Natural killer cell treated with Interleukin-12 subunit alpha and Interleukin-12 subunit beta and Interleukin-15 and Interleukin-18, amount 100 ng/mL, for 72 hours (primary cell): Measurements from ENCODE around the gene ZYG11A. TPM values are rescaled to one million over a fixed set of nuclear protein-coding genes. Genes with fewer than 3 reads are reported as not detected.

Source experiments
- ATAC-seq, 2 donors: fragments of 150-1000 bp; cut with Tn5 transposase in 1 of 2; sonication (Bioruptor Pico), chemical (Tn5 transposase) in 1 of 2; 2 replicates each; pipeline ENCODE4 v1.10.0; 2021
- DNase-seq: peaks from one replicate; pipeline ENCODE4 v3.0.0; 2022; ENCODE audit warnings: low spot score
- H3K27ac Mint-ChIP-seq, 2 donors: 1 replicate in 1 of 2; 2 replicates in 1 of 2; pipeline ENCODE4 v1.8.0; 2022; ENCODE audit warnings: mixed read lengths in 2 of 2, mild to moderate bottlenecking in 1 of 2, moderate library complexity in 1 of 2
- H3K27me3 Mint-ChIP-seq, 2 donors: 1 replicate in 1 of 2; 2 replicates in 1 of 2; pipeline ENCODE4 v1.8.0; 2022; ENCODE audit warnings: mixed read lengths in 2 of 2
- H3K36me3 Mint-ChIP-seq: one replicate; pipeline ENCODE4 v1.8.0; 2022; ENCODE audit warnings: mixed read lengths
- H3K4me1 Mint-ChIP-seq, 2 donors: 1 replicate in 1 of 2; 2 replicates in 1 of 2; pipeline ENCODE4 v1.8.0; 2022; ENCODE audit warnings: low read depth in 2 of 2, mixed read lengths in 2 of 2, mild to moderate bottlenecking in 1 of 2
- H3K4me3 Mint-ChIP-seq: one replicate; pipeline ENCODE4 v1.8.0; 2022; ENCODE audit warnings: mixed read lengths
- H3K9me3 Mint-ChIP-seq: 2 replicates; pipeline ENCODE4 v1.8.0; 2022; ENCODE audit warnings: mixed read lengths
- total RNA-seq, 2 donors: library from RNA; stranded (reverse); gene quantifications; one replicate each; pipeline ENCODE4 v1.2.3, GENCODE V29; 2022

Gene ZYG11A
- total RNA-seq, 2 donors from 2014 or later: 0.07 to 1.0 TPM

DNA sequence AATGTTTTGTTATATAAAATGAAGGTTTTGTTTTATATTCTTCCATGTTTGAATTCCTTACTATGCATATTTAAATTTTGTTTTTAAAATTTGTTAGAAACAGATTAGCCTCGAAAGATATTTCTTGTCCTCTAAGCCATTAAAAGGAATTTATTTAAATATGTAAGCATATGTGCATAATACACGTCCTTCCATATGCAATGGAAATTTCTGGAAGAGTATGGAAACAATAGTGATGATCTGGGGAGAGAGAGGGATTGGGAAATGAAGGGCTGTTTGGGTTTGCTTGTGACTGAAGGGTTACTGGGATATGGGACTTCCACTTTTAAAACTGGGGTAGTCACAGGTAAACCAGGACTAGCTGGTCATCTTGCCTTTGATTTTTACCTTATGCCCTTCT lies 57.8 kb downstream of the ZYG11A start:
- Mint-ChIP-seq H3K9me3 (no peaks in the 10 kb centered on the region), H3K36me3 (no peaks in the 10 kb centered on the region), H3K27ac (no peak overlapping the region), H3K4me3 (no peak overlapping the region), H3K4me1 (no peaks in the 10 kb centered on the region), H3K27me3 (no peaks in the 10 kb centered on the region)
- DNase-seq (no peak), ATAC-seq (no peak)

DNA sequence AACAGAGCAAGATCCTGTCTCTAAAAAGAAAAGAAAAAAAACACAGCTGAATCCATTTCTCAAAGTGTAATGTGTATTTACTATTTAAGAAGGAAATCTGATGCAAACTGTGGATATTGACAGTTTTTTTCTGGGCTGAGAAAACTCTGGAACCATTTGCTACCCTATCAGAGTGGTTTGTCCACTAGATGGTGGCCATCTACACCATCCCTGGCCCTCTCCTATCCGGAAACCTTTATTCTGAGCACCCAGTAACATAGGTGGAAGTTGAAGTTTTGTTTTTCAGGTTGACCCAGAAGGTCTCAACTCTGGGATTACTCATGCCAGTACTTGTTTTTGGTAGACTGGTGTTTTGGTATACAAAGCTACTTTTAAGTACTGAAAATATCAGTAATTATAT lies 58.8 kb downstream of the ZYG11A start:
- no peak for DNase-seq
- Mint-ChIP-seq H3K27me3 (no peaks in the 10 kb centered on the region), H3K36me3 (no peaks in the 10 kb centered on the region), H3K9me3 (no peaks in the 10 kb centered on the region), H3K4me3 (no peak overlapping the region), H3K27ac (no peak overlapping the region), H3K4me1 (peaks cover 0 to 2% of the 10 kb centered on the region in 2 donors)
- no peak for ATAC-seq

DNA sequence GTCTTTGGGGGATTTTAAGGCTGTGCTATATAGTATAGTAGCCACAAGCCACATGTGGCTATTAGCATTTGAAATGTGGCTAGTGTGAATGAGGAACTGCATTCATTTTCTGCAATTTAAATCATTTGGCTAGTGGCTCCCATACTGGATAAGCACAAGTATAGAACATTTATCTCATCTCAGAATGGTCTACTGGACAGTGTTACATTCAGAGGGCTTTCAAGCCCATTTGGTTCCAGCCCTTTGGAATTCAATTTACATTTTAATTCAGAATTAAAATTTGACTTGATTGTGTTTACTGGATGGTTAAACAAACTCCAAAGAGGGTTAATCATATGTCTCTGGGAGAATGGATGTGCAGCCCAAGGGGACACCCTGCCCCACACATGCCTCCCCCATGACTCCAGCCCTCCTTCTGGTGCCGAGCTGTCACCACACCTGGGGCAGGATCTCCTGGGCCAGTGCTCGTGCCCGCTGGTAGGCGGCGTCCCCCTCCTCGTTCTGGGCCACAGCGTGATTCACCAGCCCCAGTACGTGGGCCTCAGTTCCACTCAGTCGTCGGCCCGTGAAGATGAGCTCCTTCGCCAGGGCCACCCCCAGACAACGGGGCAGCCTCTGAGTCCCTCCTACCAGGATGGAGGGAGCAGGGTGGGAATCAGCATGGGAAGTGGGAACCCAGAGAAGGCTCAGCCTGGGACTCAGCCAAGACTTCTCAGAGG lies 61.8 kb downstream of the ZYG11A start:
- Mint-ChIP-seq H3K4me1 (peaks cover 0 to 2% of the 10 kb centered on the region in 2 donors), H3K36me3 (no peaks in the 10 kb centered on the region), H3K9me3 (no peaks in the 10 kb centered on the region), H3K27me3 (no peaks in the 10 kb centered on the region), H3K4me3 (no peak overlapping the region), H3K27ac (no peak overlapping the region)
- DNase-seq: no peak
- no peak for ATAC-seq

- ATAC-seq (peak; percentile 20 to 63), DNase-seq (no peak)
- Mint-ChIP-seq H3K4me3 (no peak overlapping the region), H3K4me1 (peaks cover 0 to 2% of the 10 kb centered on the region in 2 donors), H3K27me3 (no peaks in the 10 kb centered on the region), H3K36me3 (no peaks in the 10 kb centered on the region), H3K27ac (peak overlapping the region in 1 of 2 donors; percentile 51), H3K9me3 (no peaks in the 10 kb centered on the region)
Observed at GRCh38 chr1:52904927-52905698, 62.6 kb downstream of the ZYG11A start.

- no peaks in the 10 kb centered on the region for H3K36me3 Mint-ChIP-seq
- no peaks in the 10 kb centered on the region for H3K27me3 Mint-ChIP-seq
- H3K9me3 Mint-ChIP-seq: no peaks in the 10 kb centered on the region
- peaks cover 0 to 2% of the 10 kb centered on the region in 2 donors for H3K4me1 Mint-ChIP-seq
- no peak for DNase-seq
- no peak overlapping the region for H3K27ac Mint-ChIP-seq
- ATAC-seq: no peak
- no peak overlapping the region for H3K4me3 Mint-ChIP-seq
Observed at GRCh38 chr1:52906135-52906603, 63.6 kb downstream of the ZYG11A start.

- DNase-seq (no peak), ATAC-seq (no peak)
- Mint-ChIP-seq H3K4me1 (peaks cover 0 to 2% of the 10 kb centered on the region in 2 donors), H3K36me3 (no peaks in the 10 kb centered on the region), H3K4me3 (no peak overlapping the region), H3K27ac (no peak overlapping the region), H3K9me3 (no peaks in the 10 kb centered on the region), H3K27me3 (no peaks in the 10 kb centered on the region)
Observed at GRCh38 chr1:52907068-52907811, 64.7 kb downstream of the ZYG11A start.

GRCh38 chr1:52907812-52908153 lies 65.2 kb downstream of the ZYG11A start:
- no peak overlapping the region for H3K4me3 Mint-ChIP-seq
- H3K9me3 Mint-ChIP-seq: no peaks in the 10 kb centered on the region
- H3K36me3 Mint-ChIP-seq: no peaks in the 10 kb centered on the region
- DNase-seq (no peak), ATAC-seq (no peak)
- H3K27ac Mint-ChIP-seq: no peak overlapping the region
- no peaks in the 10 kb centered on the region for H3K27me3 Mint-ChIP-seq
- H3K4me1 Mint-ChIP-seq: peaks cover 0 to 2% of the 10 kb centered on the region in 2 donors

DNA sequence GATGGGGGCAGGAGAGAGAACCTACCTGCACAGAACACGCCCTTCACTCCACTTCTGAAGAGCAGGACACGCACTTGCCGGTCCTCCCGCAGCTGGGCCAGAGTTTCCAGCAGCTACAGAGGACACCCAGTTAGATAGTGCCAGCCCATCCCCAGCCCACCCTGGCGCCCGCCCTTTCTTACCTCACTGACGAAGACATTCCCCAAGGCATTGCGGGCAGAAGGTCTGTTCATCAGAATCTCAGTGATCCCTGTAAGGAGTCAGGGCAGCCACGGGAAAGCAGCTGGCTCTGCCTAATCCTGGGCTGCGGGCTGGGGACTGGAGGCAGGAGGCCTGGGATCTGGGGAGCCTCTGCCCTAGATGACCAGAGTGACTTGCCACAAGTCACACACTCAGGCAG lies 69.0 kb downstream of the ZYG11A start:
- no peaks in the 10 kb centered on the region for H3K36me3 Mint-ChIP-seq
- H3K9me3 Mint-ChIP-seq: no peaks in the 10 kb centered on the region
- ATAC-seq (no peak), DNase-seq (no peak)
- H3K27ac Mint-ChIP-seq: no peak overlapping the region
- no peak overlapping the region for H3K4me3 Mint-ChIP-seq
- H3K4me1 Mint-ChIP-seq: no peaks in the 10 kb centered on the region
- H3K27me3 Mint-ChIP-seq: no peaks in the 10 kb centered on the region

DNA sequence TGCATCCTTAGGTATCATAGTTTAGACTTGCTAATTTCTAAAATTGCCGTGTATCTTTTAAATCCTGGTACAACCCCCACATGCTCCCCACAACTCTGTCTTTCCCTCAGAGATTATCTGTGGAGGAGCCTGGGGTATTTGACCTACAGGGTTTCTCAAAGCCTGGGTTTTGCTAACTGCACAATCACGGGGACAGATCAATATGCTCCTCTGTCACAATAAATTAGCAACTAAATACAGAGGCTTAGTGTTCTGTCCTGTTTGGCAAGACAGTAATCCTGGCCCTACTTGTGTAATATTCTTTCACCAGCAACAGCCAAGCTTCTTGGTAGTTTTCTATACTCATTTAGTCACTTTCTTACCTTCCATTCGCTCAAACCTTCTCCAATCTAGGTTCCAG lies 70.5 kb downstream of the ZYG11A start:
- no peak for DNase-seq
- Mint-ChIP-seq H3K9me3 (no peaks in the 10 kb centered on the region), H3K27ac (no peak overlapping the region), H3K4me1 (no peaks in the 10 kb centered on the region), H3K36me3 (no peaks in the 10 kb centered on the region), H3K4me3 (no peak overlapping the region), H3K27me3 (no peaks in the 10 kb centered on the region)
- ATAC-seq: no peak

DNA sequence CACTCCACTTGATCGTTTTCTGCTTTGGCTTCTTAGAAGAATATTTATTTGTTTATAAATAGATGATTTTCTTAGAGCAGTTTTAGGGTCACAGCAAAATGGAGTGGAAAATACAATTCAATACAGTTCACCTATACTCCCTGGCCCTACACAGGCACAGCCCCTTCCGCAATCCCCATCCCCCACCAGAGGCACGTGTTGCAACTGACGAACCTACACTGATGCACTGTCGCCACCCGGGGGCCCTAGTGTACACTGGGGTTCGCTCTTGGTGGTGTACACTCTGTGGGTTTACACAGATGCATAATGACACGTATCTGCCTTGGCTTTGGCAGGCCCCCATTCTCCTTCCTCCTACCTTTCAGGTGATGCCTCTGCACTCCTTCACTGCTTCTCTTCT lies 71.0 kb downstream of the ZYG11A start:
- no peaks in the 10 kb centered on the region for H3K27me3 Mint-ChIP-seq
- H3K4me1 Mint-ChIP-seq: no peaks in the 10 kb centered on the region
- H3K36me3 Mint-ChIP-seq: no peaks in the 10 kb centered on the region
- no peak overlapping the region for H3K4me3 Mint-ChIP-seq
- H3K9me3 Mint-ChIP-seq: no peaks in the 10 kb centered on the region
- H3K27ac Mint-ChIP-seq: no peak overlapping the region
- no peak for DNase-seq
- peak in 1 of 2 donors; percentile 40 for ATAC-seq

DNA sequence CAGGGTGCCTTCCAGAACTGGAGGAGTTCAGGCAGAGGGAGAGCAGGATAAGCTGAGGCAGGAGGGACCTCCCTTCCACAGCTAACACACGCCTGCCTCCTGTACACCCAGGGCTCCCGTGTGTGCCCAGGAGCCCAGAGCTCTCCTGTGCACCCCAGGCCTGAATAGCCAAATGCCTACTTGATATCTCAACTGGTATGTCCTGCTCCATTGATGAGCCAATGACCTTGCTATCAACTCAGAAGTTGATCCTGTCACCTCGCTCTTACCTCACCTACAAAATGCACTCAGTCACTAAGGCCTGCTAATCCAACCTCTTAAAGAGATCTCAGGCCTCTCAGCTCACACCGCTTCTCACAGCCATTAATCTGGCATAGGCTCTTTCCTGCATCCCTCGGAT lies 71.9 kb downstream of the ZYG11A start:
- H3K27ac Mint-ChIP-seq: no peak overlapping the region
- H3K27me3 Mint-ChIP-seq: no peaks in the 10 kb centered on the region
- DNase-seq (no peak), ATAC-seq (no peak)
- H3K4me3 Mint-ChIP-seq: no peak overlapping the region
- no peaks in the 10 kb centered on the region for H3K9me3 Mint-ChIP-seq
- H3K4me1 Mint-ChIP-seq: peaks cover 6 to 7% of the 10 kb centered on the region in 2 donors
- H3K36me3 Mint-ChIP-seq: no peaks in the 10 kb centered on the region

DNA sequence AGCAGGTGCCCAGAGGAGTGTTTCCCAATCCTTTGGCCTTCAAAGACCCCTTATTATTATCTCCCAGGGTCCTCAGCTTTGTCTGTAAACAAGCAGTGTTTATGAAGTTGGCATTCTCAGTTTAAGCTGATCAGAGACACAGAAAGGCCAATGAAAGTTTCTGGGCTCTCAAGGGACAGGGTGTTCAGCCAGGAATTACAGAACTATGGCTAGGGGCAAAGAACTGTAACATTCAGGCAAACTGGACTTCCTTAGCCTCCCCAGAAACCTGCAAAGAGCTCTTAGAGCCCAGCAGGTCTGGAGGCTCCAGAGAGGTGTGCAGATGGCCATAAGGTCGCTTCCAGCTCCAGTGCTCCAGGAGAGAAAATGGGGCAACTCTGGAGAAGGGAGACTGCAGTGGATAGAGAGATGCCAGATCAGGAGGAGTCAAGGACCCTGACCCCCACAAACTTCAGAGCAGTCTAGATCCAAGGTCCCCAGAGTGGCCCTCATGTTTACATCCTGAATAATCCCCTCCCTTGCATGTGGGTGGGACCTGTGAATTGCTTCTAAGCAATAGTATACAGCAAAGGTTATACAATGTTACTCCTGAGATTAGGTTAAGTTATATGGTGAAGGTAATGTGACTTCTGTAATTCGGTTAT lies 72.8 kb downstream of the ZYG11A start:
- no peaks in the 10 kb centered on the region for H3K27me3 Mint-ChIP-seq
- H3K36me3 Mint-ChIP-seq: no peaks in the 10 kb centered on the region
- no peak for DNase-seq
- H3K9me3 Mint-ChIP-seq: no peaks in the 10 kb centered on the region
- H3K27ac Mint-ChIP-seq: no peak overlapping the region
- peaks cover 15% of the 10 kb centered on the region in 2 donors for H3K4me1 Mint-ChIP-seq
- no peak for ATAC-seq
- no peak overlapping the region for H3K4me3 Mint-ChIP-seq

DNA sequence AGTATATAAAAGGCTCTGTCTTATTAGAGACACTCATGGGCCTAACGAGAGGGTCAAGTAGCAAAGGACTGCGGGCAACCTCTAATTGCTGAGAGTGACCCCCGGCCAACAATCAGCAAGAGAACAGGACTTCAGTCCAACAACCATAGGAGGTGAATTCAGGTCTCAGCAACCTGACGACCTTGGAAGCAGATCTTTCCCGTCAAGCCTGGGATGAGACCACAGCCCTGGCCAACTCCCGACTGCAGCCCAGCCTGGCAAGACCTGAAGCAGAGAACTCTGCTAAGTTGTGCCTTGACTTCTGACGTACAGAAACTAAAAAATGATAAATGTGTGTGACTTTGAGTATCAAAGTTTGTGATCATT lies 73.3 kb downstream of the ZYG11A start:
- Mint-ChIP-seq H3K36me3 (no peaks in the 10 kb centered on the region), H3K4me1 (peaks cover 16 to 21% of the 10 kb centered on the region in 2 donors), H3K4me3 (no peak overlapping the region), H3K9me3 (no peaks in the 10 kb centered on the region), H3K27me3 (no peaks in the 10 kb centered on the region), H3K27ac (no peak overlapping the region)
- ATAC-seq (no peak), DNase-seq (no peak)
